SK-N-SH treated with all-trans-retinoic acid at 6 μM for 48 hours (cell line): ENCODE data around the gene QRICH1.

Experiments used
- ATAC-seq: fragments of 200-7000 bp; cut with Tn5 transposase; 3 replicates; pipeline ENCODE4 v1.9.1; 2020; ENCODE audit warnings: mild to moderate bottlenecking, moderate library complexity
- ARNTL ChIP-seq: fragments of 450-650 bp; formaldehyde crosslinking; IDR thresholded peaks from 2 replicates; pipeline ENCODE4 v1.5.0; 2020; ENCODE audit warnings: low read depth, mild to moderate bottlenecking, moderate library complexity, borderline replicate concordance
- BACH2 ChIP-seq: fragments of 250-450 bp; sonication (Bioruptor Pico); IDR thresholded peaks from 2 replicates; pipeline ENCODE4 v1.9.0; 2021; ENCODE audit warnings: mild to moderate bottlenecking, borderline replicate concordance
- CSDC2 ChIP-seq: fragments of 250-450 bp; sonication (Bioruptor Pico); IDR thresholded peaks from 2 replicates; pipeline ENCODE4 v1.5.0; 2020; ENCODE audit warnings: mild to moderate bottlenecking, moderate library complexity
- CSRNP3 ChIP-seq: fragments of 250-450 bp; sonication (Bioruptor Pico); IDR thresholded peaks from 2 replicates; pipeline ENCODE4 v1.5.1; 2021; ENCODE audit warnings: mild to moderate bottlenecking, moderate library complexity
- ESRRG ChIP-seq: fragments of 250-450 bp; sonication (Bioruptor Pico); IDR thresholded peaks from 2 replicates; pipeline ENCODE4 v1.6.1; 2021; ENCODE audit warnings: mild to moderate bottlenecking
- GLIS3 ChIP-seq: fragments of 250-450 bp; sonication (Bioruptor Pico); IDR thresholded peaks from 2 replicates; pipeline ENCODE4 v1.5.0; 2020; ENCODE audit warnings: mild to moderate bottlenecking, moderate library complexity
- ISL1 ChIP-seq: fragments of 250-450 bp; sonication (Bioruptor Pico); IDR thresholded peaks from 2 replicates; pipeline ENCODE4 v2.1.2; 2022; ENCODE audit warnings: mild to moderate bottlenecking, moderate library complexity
- OSR1 ChIP-seq: fragments of 250-450 bp; sonication (Bioruptor Pico); IDR thresholded peaks from 2 replicates; pipeline ENCODE4 v1.8.0; 2022; ENCODE audit warnings: moderate library complexity, mild to moderate bottlenecking, inconsistent platforms
- PPARA ChIP-seq: fragments of 250-450 bp; sonication (Bioruptor Pico); IDR thresholded peaks from 2 replicates; pipeline ENCODE4 v1.5.0; 2020; ENCODE audit warnings: mild to moderate bottlenecking, borderline replicate concordance
- RARB ChIP-seq: fragments of 250-450 bp; sonication (Bioruptor Pico); IDR thresholded peaks from 2 replicates; pipeline ENCODE4 v1.8.0; 2021; ENCODE audit warnings: mild to moderate bottlenecking, moderate library complexity
- SNAI2 ChIP-seq: fragments of 250-450 bp; sonication (Bioruptor Pico); IDR thresholded peaks from 2 replicates; pipeline ENCODE4 v1.5.0; 2020; ENCODE audit warnings: mild to moderate bottlenecking, moderate library complexity
- TCF4 ChIP-seq: fragments of 250-450 bp; sonication (Bioruptor Pico); IDR thresholded peaks from 2 replicates; pipeline ENCODE4 v1.8.0; 2021; ENCODE audit warnings: mild to moderate bottlenecking, moderate library complexity, borderline replicate concordance
- TOX ChIP-seq: fragments of 250-450 bp; sonication (Bioruptor Pico); IDR thresholded peaks from 2 replicates; pipeline ENCODE4 v1.8.0; 2021; ENCODE audit warnings: mild to moderate bottlenecking, moderate library complexity, borderline replicate concordance
- ZC3H10 ChIP-seq: fragments of 250-450 bp; sonication (Bioruptor Pico); IDR thresholded peaks from 2 replicates; pipeline ENCODE4 v1.5.1; 2021; ENCODE audit warnings: mild to moderate bottlenecking, moderate library complexity
- ZFP3 ChIP-seq: fragments of 250-450 bp; sonication (Bioruptor Pico); IDR thresholded peaks from 2 replicates; pipeline ENCODE4 v1.5.0; 2020; ENCODE audit warnings: mild to moderate bottlenecking, moderate library complexity
- ZFP30 ChIP-seq: fragments of 450-650 bp; formaldehyde crosslinking; IDR thresholded peaks from 2 replicates; pipeline ENCODE4 v1.5.0; 2022; ENCODE audit warnings: mild to moderate bottlenecking, moderate library complexity
- ZNF565 ChIP-seq: fragments of 450-650 bp; formaldehyde crosslinking; conservative IDR thresholded peaks from 2 replicates; pipeline ENCODE4 v1.5.0; 2020; ENCODE audit warnings: low read depth, mild to moderate bottlenecking, moderate library complexity
- ZNF70 ChIP-seq: fragments of 450-650 bp; formaldehyde crosslinking; IDR thresholded peaks from 2 replicates; pipeline ENCODE4 v1.5.0; 2020; ENCODE audit warnings: mild to moderate bottlenecking, moderate library complexity
- ZNF8 ChIP-seq: fragments of 450-650 bp; formaldehyde crosslinking; IDR thresholded peaks from 2 replicates; pipeline ENCODE4 v1.5.0; 2020; ENCODE audit warnings: mild to moderate bottlenecking, moderate library complexity
- TF ChIP-seq, protein P1 (sequence below): fragments of 250-450 bp; sonication (Bioruptor Pico); IDR thresholded peaks from 2 replicates; pipeline ENCODE4 v1.8.0; 2020; ENCODE audit warnings: mild to moderate bottlenecking, moderate library complexity, borderline replicate concordance
- TF ChIP-seq, protein P2 (sequence below): fragments of 250-450 bp; sonication (Bioruptor Pico); IDR thresholded peaks from 2 replicates; pipeline ENCODE4 v1.5.1; 2020; ENCODE audit warnings: low read depth, mild to moderate bottlenecking, moderate library complexity
- TF ChIP-seq, protein P3 (sequence below): fragments of 250-450 bp; sonication (Bioruptor Pico); IDR thresholded peaks from 2 replicates; pipeline ENCODE4 v1.8.0; 2021; ENCODE audit warnings: low read depth, mild to moderate bottlenecking, moderate library complexity, borderline replicate concordance

QRICH1 gene

GRCh38 chr3:49007771-49008528, 85.9 kb downstream of the QRICH1 start:
- ATAC-seq: peak; percentile 72
- TF ChIP-seq ZFP30 (CRISPR knock-in tag) (no peak), CSRNP3 (CRISPR knock-in tag) (no peak), TOX (CRISPR knock-in tag) (no peak), ARNTL (no peak), PPARA (CRISPR knock-in tag) (no peak), TCF4 (CRISPR knock-in tag) (no peak), ZNF8 (CRISPR knock-in tag) (no peak), BACH2 (no peak), ZNF70 (CRISPR knock-in tag) (no peak), CSDC2 (CRISPR knock-in tag) (no peak), SNAI2 (CRISPR knock-in tag) (no peak), RARB (CRISPR knock-in tag) (no peak)
- TF ChIP-seq, protein P1, sequence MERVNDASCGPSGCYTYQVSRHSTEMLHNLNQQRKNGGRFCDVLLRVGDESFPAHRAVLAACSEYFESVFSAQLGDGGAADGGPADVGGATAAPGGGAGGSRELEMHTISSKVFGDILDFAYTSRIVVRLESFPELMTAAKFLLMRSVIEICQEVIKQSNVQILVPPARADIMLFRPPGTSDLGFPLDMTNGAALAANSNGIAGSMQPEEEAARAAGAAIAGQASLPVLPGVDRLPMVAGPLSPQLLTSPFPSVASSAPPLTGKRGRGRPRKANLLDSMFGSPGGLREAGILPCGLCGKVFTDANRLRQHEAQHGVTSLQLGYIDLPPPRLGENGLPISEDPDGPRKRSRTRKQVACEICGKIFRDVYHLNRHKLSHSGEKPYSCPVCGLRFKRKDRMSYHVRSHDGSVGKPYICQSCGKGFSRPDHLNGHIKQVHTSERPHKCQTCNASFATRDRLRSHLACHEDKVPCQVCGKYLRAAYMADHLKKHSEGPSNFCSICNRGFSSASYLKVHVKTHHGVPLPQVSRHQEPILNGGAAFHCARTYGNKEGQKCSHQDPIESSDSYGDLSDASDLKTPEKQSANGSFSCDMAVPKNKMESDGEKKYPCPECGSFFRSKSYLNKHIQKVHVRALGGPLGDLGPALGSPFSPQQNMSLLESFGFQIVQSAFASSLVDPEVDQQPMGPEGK (CRISPR knock-in tag): no peak
- TF ChIP-seq, protein P2, sequence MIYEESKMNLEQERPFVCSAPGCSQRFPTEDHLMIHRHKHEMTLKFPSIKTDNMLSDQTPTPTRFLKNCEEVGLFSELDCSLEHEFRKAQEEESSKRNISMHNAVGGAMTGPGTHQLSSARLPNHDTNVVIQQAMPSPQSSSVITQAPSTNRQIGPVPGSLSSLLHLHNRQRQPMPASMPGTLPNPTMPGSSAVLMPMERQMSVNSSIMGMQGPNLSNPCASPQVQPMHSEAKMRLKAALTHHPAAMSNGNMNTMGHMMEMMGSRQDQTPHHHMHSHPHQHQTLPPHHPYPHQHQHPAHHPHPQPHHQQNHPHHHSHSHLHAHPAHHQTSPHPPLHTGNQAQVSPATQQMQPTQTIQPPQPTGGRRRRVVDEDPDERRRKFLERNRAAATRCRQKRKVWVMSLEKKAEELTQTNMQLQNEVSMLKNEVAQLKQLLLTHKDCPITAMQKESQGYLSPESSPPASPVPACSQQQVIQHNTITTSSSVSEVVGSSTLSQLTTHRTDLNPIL (CRISPR knock-in tag): no peak

- TF ChIP-seq ZNF565 (CRISPR knock-in tag) (no peak), ZC3H10 (CRISPR knock-in tag) (no peak), SNAI2 (CRISPR knock-in tag) (no peak), ESRRG (no peak), ZFP30 (CRISPR knock-in tag) (no peak), ZFP3 (no peak), PPARA (CRISPR knock-in tag) (no peak)
- TF ChIP-seq, protein P3, sequence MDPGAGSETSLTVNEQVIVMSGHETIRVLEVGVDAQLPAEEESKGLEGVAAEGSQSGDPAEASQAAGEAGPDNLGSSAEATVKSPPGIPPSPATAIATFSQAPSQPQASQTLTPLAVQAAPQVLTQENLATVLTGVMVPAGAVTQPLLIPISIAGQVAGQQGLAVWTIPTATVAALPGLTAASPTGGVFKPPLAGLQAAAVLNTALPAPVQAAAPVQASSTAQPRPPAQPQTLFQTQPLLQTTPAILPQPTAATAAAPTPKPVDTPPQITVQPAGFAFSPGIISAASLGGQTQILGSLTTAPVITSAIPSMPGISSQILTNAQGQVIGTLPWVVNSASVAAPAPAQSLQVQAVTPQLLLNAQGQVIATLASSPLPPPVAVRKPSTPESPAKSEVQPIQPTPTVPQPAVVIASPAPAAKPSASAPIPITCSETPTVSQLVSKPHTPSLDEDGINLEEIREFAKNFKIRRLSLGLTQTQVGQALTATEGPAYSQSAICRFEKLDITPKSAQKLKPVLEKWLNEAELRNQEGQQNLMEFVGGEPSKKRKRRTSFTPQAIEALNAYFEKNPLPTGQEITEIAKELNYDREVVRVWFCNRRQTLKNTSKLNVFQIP (CRISPR knock-in tag): no peak
- TF ChIP-seq, protein P2 (CRISPR knock-in tag): no peak
- peak; percentile 93 for ATAC-seq
These were observed 86.7 kb downstream of the QRICH1 start, which contains the start of gene WDR6 for GRCh38 chr3:49007068-49007770. Gene WDR6, plus strand, starts transcription at chr3:49007391. Its CDS starts 41 bp downstream, at chr3:49007432.

- ATAC-seq: peak; percentile 9
- TF ChIP-seq CSRNP3 (CRISPR knock-in tag): no peak
- no peak for TF ChIP-seq ZNF70 (CRISPR knock-in tag)
- TF ChIP-seq, protein P2 (CRISPR knock-in tag): no peak
- TF ChIP-seq ZFP3: no peak
- TF ChIP-seq ESRRG: no peak
- TF ChIP-seq PPARA (CRISPR knock-in tag): no peak
- TF ChIP-seq, protein P1 (CRISPR knock-in tag): no peak
- no peak for TF ChIP-seq ARNTL
- no peak for TF ChIP-seq OSR1 (CRISPR knock-in tag)
- no peak for TF ChIP-seq RARB (CRISPR knock-in tag)
- no peak for TF ChIP-seq ISL1 (CRISPR knock-in tag)
- no peak for TF ChIP-seq TCF4 (CRISPR knock-in tag)
- no peak for TF ChIP-seq GLIS3 (CRISPR knock-in tag)
- TF ChIP-seq BACH2: no peak
These were observed 87.3 kb downstream of the QRICH1 start for GRCh38 chr3:49006408-49007067.
